HEK293 (cell line): ENCODE data around the gene GHRH.

Experiments used
- CTCF ChIP-seq: fragments of 450-650 bp; formaldehyde crosslinking; IDR thresholded peaks from 2 replicates; pipeline ENCODE4 v1.5.1; 2016; ENCODE audit warnings: missing biosample characterization, missing genetic modification characterization
- ZNF530 ChIP-seq: fragments of 450-650 bp; formaldehyde crosslinking; IDR thresholded peaks from 2 replicates; pipeline ENCODE4 v1.5.1; 2016; ENCODE audit warnings: low read depth, missing biosample characterization, missing genetic modification characterization

- no peak for TF ChIP-seq CTCF (tag by site-specific recombination)
- TF ChIP-seq ZNF530 (tag by site-specific recombination): no peak
Observed at GRCh38 chr20:37261714-37262113, at the start of gene GHRH.
